ENCODE measurements around the gene KLHL3. TPM values are rescaled to one million over a fixed set of nuclear protein-coding genes. Genes with fewer than 3 reads are reported as not detected.

Gene KLHL3
- total and polyA plus RNA-seq, 9 of the 15 experiments (the other 6 are each of a cell fraction or from before 2014, with no cell fraction given) = under 0.01 to 1.5 (median 0.22) TPM

DNA sequence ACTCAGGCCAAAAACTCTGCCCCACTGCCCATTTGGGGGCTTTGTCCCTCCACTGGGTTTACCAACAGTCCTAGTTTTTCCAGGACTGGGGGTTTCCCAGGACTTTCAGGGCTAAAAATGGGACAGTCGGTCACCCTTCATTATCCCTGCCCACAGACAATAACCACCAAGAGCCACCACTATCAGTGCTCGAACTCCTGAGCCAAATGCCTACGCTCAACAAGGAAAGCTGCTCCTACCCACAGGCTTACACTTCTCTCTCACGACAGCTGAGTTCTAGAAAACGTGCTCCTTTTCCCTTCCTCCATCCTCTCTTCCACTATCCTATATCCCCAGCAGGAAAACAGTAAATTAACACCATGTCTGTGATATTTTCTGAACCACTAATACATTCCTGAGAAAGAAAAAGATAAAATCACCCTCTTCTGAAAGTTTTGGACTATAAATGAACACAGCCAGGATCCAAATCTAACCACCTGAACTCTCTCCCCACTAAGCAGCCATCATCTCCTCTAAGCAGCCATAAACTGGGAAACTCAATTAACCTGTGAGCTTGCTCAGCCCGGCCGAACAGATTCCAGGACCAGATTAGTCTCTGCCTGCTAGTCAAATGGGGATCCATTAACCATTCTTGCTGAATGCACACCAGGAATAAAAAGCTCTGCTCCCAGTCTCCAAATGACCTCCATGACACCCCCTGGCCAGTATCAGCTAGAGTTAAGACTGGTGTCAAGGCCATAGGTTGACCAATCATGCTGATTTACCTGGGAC lies 41.8 kb downstream of the KLHL3 start:
- Histone ChIP-seq H3K27me3 (ENCODE audit: control insufficient read depth in 2 of 2, insufficient read depth in 2 of 2, low read length in 2 of 2) (peaks cover 0 to 12% of the 10 kb centered on the region in 2 experiments; a peak in 2 of 5 replicates), H4K20me1 (replicated peaks; ENCODE audit: control insufficient read depth, insufficient read depth, low read length) (no peaks in the 10 kb centered on the region), H3K4me2 (ENCODE audit: insufficient read depth, low read length) (no peak overlapping the region), H3K9me3 (replicated peaks; ENCODE audit: control insufficient read depth, insufficient read depth, low read depth, low read length) (no peaks in the 10 kb centered on the region), H3K79me2 (ENCODE audit: control insufficient read depth, insufficient read depth, low read length) (no peaks in the 10 kb centered on the region), H2AFZ (ENCODE audit: low read depth, low read length) (no peak overlapping the region), H3K27ac (ENCODE audit: extremely low read depth, low read depth, low read length) (no peak overlapping the region), H3K9ac (ENCODE audit: insufficient read depth in 1 of 2, low read depth in 2 of 2, low read length in 2 of 2) (no peak overlapping the region), H3K36me3 (ENCODE audit: control insufficient read depth, insufficient read depth, low read length) (no peaks in the 10 kb centered on the region), H3K4me1 (replicated peaks in 1 of 2; ENCODE audit: control insufficient read depth in 2 of 2, insufficient read depth in 2 of 2, low read length in 2 of 2) (no peaks in the 10 kb centered on the region), H3K9me1 (ENCODE audit: control insufficient read depth, insufficient read depth, low read length) (no peaks in the 10 kb centered on the region), H3K4me3 (no peak overlapping the region)
- ATAC-seq = no peak
- intact Hi-C loops (cut with micrococcal nuclease) (no loop called here), in situ Hi-C loops (cut with MboI) (no loop called here)
- 1% methylated on average over 7 of the region's 7 CpGs for WGBS (ENCODE audit: insufficient coverage, low coverage, missing lambda C conversion rate)
- ChIA-PET POLR2A (interaction anchor here (1.3 kb wide), 1 partner anchor 14 kb away, joined by 3 read pairs; no protein-coding TSS in a partner anchor), CTCF (ENCODE audit: low intra/inter-chr PET ratio) (no interaction called here)
- no peak for FAIRE-seq
- no peak for DNase-seq (ENCODE audit: extremely low read depth in 1 of 4, low spot score in 3 of 4)
- BruUV-seq (replicated peaks) = no TSS peak
- TF ChIP-seq NRF1 (conservative IDR thresholded peaks at IDR 0.05 in 1 of 2, IDR thresholded peaks at IDR 0.05 in 1 of 2) (no peak), THRAP3 (IDR thresholded peaks at IDR 0.05; ENCODE audit: borderline replicate concordance) (no peak), PHTF2 (CRISPR knock-in tag; IDR thresholded peaks at IDR 0.05) (no peak), ZNF57 (CRISPR knock-in tag; IDR thresholded peaks at IDR 0.05) (no peak)

DNA sequence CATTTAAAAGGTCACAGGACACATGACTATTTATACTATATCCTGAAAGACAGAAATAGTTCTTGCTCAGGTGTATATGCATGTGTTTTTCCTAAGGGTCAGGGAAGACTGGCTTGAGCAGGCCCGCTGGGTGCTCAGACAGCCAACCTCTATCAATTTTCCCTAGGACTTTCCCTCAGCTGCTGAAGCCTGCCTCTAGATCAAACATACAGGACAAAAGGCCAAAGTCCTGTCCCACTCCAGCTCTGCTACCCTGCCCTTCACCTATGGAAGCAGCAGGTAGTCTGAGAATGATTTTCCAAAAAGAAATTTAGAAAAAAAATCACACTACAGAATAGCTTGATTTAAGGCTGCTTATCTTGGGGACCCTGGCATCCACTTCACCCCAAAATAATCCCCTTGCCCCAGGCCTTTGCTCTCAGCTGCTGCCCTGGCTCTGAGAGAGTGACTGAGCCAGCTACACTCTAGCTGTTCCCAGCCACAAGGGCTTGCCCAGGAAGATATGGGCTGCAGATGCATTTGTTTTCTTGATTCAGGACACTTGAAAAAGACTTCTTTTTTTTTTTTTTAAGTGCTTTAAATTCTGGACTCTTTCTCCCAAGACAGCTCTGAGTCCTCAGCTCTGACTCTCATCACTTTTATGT lies 42.5 kb downstream of the KLHL3 start:
- intact Hi-C loops (cut with micrococcal nuclease) = no loop called here
- Histone ChIP-seq H3K9me3 (replicated peaks; ENCODE audit: control insufficient read depth, insufficient read depth, low read depth, low read length) (no peaks in the 10 kb centered on the region), H3K4me1 (replicated peaks in 1 of 2; ENCODE audit: control insufficient read depth in 2 of 2, insufficient read depth in 2 of 2, low read length in 2 of 2) (no peaks in the 10 kb centered on the region), H3K4me3 (no peak overlapping the region), H3K4me2 (ENCODE audit: insufficient read depth, low read length) (no peak overlapping the region), H3K27me3 (ENCODE audit: control insufficient read depth in 2 of 2, insufficient read depth in 2 of 2, low read length in 2 of 2) (peaks cover 0 to 12% of the 10 kb centered on the region in 2 experiments; a peak in 1 of 5 replicates), H3K36me3 (ENCODE audit: control insufficient read depth, insufficient read depth, low read length) (no peaks in the 10 kb centered on the region), H3K27ac (ENCODE audit: extremely low read depth, low read depth, low read length) (no peak overlapping the region), H3K9ac (ENCODE audit: insufficient read depth in 1 of 2, low read depth in 2 of 2, low read length in 2 of 2) (no peak overlapping the region), H3K79me2 (ENCODE audit: control insufficient read depth, insufficient read depth, low read length) (no peaks in the 10 kb centered on the region), H4K20me1 (replicated peaks; ENCODE audit: control insufficient read depth, insufficient read depth, low read length) (no peaks in the 10 kb centered on the region), H2AFZ (ENCODE audit: low read depth, low read length) (no peak overlapping the region), H3K9me1 (ENCODE audit: control insufficient read depth, insufficient read depth, low read length) (no peaks in the 10 kb centered on the region)
- no TSS peak for BruUV-seq (replicated peaks)
- FAIRE-seq (no peak), ATAC-seq (no peak), DNase-seq (ENCODE audit: extremely low read depth in 1 of 4, low spot score in 3 of 4) (no peak)
- ChIA-PET POLR2A (interaction anchor here (1.3 kb wide), 1 partner anchor 14 kb away, joined by 3 read pairs; no protein-coding TSS in a partner anchor), CTCF (ENCODE audit: low intra/inter-chr PET ratio) (no interaction called here)
- WGBS (ENCODE audit: insufficient coverage, low coverage, missing lambda C conversion rate) = 0% methylated on average over 1 of the region's 1 CpG
- in situ Hi-C loops (cut with MboI) = no loop called here
- TF ChIP-seq, protein P1, sequence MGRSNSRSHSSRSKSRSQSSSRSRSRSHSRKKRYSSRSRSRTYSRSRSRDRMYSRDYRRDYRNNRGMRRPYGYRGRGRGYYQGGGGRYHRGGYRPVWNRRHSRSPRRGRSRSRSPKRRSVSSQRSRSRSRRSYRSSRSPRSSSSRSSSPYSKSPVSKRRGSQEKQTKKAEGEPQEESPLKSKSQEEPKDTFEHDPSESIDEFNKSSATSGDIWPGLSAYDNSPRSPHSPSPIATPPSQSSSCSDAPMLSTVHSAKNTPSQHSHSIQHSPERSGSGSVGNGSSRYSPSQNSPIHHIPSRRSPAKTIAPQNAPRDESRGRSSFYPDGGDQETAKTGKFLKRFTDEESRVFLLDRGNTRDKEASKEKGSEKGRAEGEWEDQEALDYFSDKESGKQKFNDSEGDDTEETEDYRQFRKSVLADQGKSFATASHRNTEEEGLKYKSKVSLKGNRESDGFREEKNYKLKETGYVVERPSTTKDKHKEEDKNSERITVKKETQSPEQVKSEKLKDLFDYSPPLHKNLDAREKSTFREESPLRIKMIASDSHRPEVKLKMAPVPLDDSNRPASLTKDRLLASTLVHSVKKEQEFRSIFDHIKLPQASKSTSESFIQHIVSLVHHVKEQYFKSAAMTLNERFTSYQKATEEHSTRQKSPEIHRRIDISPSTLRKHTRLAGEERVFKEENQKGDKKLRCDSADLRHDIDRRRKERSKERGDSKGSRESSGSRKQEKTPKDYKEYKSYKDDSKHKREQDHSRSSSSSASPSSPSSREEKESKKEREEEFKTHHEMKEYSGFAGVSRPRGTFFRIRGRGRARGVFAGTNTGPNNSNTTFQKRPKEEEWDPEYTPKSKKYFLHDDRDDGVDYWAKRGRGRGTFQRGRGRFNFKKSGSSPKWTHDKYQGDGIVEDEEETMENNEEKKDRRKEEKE (IDR thresholded peaks at IDR 0.05; ENCODE audit: borderline replicate concordance in 1 of 2, control insufficient read depth in 1 of 2, low read depth in 2 of 2, low read length in 1 of 2) = no peak
- TF ChIP-seq, protein P2, sequence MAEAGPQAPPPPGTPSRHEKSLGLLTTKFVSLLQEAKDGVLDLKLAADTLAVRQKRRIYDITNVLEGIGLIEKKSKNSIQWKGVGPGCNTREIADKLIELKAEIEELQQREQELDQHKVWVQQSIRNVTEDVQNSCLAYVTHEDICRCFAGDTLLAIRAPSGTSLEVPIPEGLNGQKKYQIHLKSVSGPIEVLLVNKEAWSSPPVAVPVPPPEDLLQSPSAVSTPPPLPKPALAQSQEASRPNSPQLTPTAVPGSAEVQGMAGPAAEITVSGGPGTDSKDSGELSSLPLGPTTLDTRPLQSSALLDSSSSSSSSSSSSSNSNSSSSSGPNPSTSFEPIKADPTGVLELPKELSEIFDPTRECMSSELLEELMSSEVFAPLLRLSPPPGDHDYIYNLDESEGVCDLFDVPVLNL (CRISPR knock-in tag; IDR thresholded peaks at IDR 0.05; ENCODE audit: low read depth) = no peak
